Effector memory CD8-positive, alpha-beta T cell (primary cell): ENCODE measurements around the gene CAPSL.

Source experiments
- ATAC-seq: fragments of 150-1000 bp; cut with Tn5 transposase; replicated peaks from 2 replicates; pipeline ENCODE4 v1.10.0; 2021; ENCODE audit warnings: mild to moderate bottlenecking, moderate library complexity
- DNase-seq, 3 experiments: peaks; one replicate each; pipeline ENCODE4 v3.0.0; 2021
- H3K27ac Mint-ChIP-seq, 2 donors: one replicate each; pipeline ENCODE4 v1.8.0; 2022; ENCODE audit warnings: mild to moderate bottlenecking in 2 of 2, mixed read lengths in 2 of 2, moderate library complexity in 2 of 2
- H3K27me3 Mint-ChIP-seq, 2 donors: one replicate each; pipeline ENCODE4 v1.8.0; 2022; ENCODE audit warnings: mixed read lengths in 2 of 2
- H3K36me3 Mint-ChIP-seq: one replicate; pipeline ENCODE4 v1.8.0; 2022; ENCODE audit warnings: mild to moderate bottlenecking, moderate library complexity, mixed read lengths; ENCODE audit not compliant: insufficient read depth
- H3K4me1 Mint-ChIP-seq, 2 donors: one replicate each; pipeline ENCODE4 v1.8.0; 2022; ENCODE audit warnings: low read depth in 2 of 2, mixed read lengths in 2 of 2
- H3K4me3 Mint-ChIP-seq, 2 donors: one replicate each; pipeline ENCODE4 v1.8.0; 2022; ENCODE audit warnings: mild to moderate bottlenecking in 2 of 2, mixed read lengths in 2 of 2, moderate library complexity in 2 of 2
- H3K9me3 Mint-ChIP-seq, 2 donors: one replicate each; pipeline ENCODE4 v1.8.0; 2022; ENCODE audit warnings: mixed read lengths in 2 of 2

The CAPSL gene

GRCh38 chr5:35879649-35880048, 58.8 kb downstream of the CAPSL start:
- no peaks in the 10 kb centered on the region for H3K27me3 Mint-ChIP-seq
- H3K9me3 Mint-ChIP-seq, result peaks cover 0 to 3% of the 10 kb centered on the region in 2 donors
- DNase-seq, result no peak
- H3K27ac Mint-ChIP-seq, result no peak overlapping the region
- H3K36me3 Mint-ChIP-seq, result peaks cover 50% of the 10 kb centered on the region
- no peak overlapping the region for H3K4me3 Mint-ChIP-seq
- ATAC-seq, result peak; percentile 18
- peaks cover 43 to 47% of the 10 kb centered on the region in 2 donors for H3K4me1 Mint-ChIP-seq

DNA sequence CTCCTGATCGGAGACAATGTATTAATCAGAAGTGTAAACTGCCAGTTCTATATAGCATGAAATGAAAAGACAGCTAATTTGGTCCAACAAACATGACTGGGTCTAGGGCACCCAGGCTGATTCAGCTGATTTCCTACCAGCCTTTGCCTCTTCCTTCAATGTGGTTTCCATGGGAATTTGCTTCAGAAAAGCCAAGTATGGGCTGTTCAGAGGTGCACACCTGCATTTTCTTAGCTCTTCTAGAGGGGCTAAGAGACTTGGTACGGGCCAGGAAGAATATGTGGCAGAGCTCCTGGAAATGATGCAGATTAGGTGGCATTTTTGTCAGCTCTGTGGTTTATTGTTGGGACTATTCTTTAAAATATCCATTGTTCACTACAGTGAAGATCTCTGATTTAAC, 59.3 kb downstream of the CAPSL start:
- Mint-ChIP-seq H3K36me3 (peaks cover 55% of the 10 kb centered on the region), H3K27me3 (no peaks in the 10 kb centered on the region), H3K27ac (peak overlapping the region in 1 of 2 donors; percentile 77), H3K9me3 (peaks cover 0 to 3% of the 10 kb centered on the region in 2 donors), H3K4me3 (no peak overlapping the region), H3K4me1 (peaks cover 39 to 49% of the 10 kb centered on the region in 2 donors)
- DNase-seq (no peak), ATAC-seq (no peak)

DNA sequence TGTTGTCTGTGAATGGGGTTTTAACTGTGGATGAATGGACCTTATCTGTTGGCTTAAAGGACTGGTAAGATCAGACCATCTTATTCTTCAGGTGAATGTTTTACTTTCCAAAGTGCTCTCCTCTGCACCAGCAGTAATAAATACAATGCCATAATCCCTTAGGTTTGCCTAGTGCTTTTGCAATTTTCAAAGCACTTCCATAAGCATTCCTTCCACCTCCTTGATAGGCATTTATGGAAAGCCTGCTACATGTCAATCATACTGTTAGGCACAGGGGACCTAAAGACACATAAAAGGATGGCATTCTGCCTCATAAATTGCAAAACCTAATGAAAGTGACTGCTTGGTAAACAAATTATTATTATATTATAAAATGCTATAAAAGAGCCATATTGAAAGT, 60.3 kb downstream of the CAPSL start:
- Mint-ChIP-seq H3K4me3 (no peak overlapping the region), H3K9me3 (no peaks in the 10 kb centered on the region), H3K4me1 (peaks cover 31 to 42% of the 10 kb centered on the region in 2 donors), H3K36me3 (peaks cover 65% of the 10 kb centered on the region), H3K27me3 (no peaks in the 10 kb centered on the region), H3K27ac (peak overlapping the region; percentile 52 to 77)
- no peak for DNase-seq
- ATAC-seq, result no peak

DNA sequence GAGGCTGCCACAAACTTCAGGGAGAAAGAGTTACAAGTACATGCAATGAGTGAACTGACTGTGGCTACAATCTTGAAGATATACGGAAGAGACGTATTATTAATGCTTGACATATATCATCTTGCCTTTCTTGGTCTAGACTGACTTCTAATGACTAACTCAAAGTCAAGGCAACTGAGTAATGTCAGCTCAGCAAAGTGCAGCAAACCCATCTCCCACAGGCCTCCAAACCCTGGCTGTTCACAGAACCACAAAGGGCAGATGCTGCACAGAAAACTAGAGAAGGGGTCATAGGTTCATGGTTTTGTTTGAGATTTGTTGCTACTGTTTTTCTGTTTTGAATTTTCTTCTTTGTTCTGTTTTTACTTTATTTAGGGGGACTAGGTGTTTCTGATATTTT, 60.8 kb downstream of the CAPSL start:
- no peaks in the 10 kb centered on the region for H3K9me3 Mint-ChIP-seq
- H3K27me3 Mint-ChIP-seq, result no peaks in the 10 kb centered on the region
- ATAC-seq, result no peak
- peak overlapping the region in 1 of 2 donors; percentile 3 for H3K4me3 Mint-ChIP-seq
- DNase-seq, result no peak
- H3K36me3 Mint-ChIP-seq, result peaks cover 70% of the 10 kb centered on the region
- peaks cover 30 to 38% of the 10 kb centered on the region in 2 donors for H3K4me1 Mint-ChIP-seq
- H3K27ac Mint-ChIP-seq, result peak overlapping the region; percentile 52 to 77

DNA sequence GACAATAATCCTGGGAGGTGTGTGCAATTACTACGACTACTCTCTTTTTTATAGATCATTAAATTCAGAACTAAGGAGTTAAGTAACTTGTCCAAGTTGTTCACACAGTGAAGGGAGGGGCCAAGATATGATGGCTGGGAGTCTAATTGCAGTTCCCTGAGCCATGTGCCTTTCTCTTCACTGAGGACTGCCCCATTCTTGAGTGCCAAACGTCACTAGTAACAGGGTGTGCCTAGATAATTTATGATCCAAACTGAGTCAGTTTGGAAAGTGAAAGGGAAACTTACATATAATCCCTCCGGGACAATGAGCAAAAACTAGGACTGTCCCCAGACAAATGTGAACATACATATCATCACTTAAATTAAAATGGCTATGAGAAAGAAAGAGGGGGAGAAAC, 61.5 kb downstream of the CAPSL start:
- peaks cover 77% of the 10 kb centered on the region for H3K36me3 Mint-ChIP-seq
- peaks cover 28 to 35% of the 10 kb centered on the region in 2 donors for H3K4me1 Mint-ChIP-seq
- H3K9me3 Mint-ChIP-seq, result no peaks in the 10 kb centered on the region
- DNase-seq (no peak), ATAC-seq (no peak)
- no peaks in the 10 kb centered on the region for H3K27me3 Mint-ChIP-seq
- peak overlapping the region in 1 of 2 donors; percentile 5 for H3K4me3 Mint-ChIP-seq
- peak overlapping the region; percentile 52 to 77 for H3K27ac Mint-ChIP-seq

- Mint-ChIP-seq H3K27ac (peak overlapping the region; percentile 4 to 77), H3K27me3 (no peaks in the 10 kb centered on the region), H3K36me3 (peaks cover 82% of the 10 kb centered on the region), H3K4me3 (peak overlapping the region; percentile 1 to 5), H3K4me1 (peaks cover 32 to 40% of the 10 kb centered on the region in 2 donors), H3K9me3 (no peaks in the 10 kb centered on the region)
- DNase-seq, result no peak
- no peak for ATAC-seq
Observed at GRCh38 chr5:35876454-35876853, 62.0 kb downstream of the CAPSL start.

DNA sequence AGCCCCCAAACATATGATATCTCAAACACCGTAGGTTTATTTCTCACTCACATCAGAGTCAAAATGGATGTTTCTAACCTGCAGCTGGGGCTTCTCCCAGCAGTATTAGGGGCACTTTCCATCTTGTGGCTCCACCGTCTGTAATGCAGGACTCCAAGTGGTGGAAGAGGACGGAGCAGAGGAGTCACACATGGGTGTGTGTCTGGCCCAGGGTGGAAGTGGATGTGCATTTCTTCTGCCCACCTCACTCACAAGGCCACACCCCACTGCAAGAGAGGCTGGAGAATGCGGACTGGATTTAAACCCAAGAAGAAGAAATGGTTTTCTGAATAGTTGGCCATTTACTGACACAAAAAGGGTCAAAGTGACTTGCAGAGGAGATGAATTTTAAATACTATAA, 67.8 kb downstream of the CAPSL start:
- Mint-ChIP-seq H3K36me3 (peaks cover 98% of the 10 kb centered on the region), H3K27ac (peak overlapping the region; percentile 88 to 90), H3K9me3 (no peaks in the 10 kb centered on the region), H3K4me3 (peak overlapping the region; percentile 33 to 45), H3K27me3 (no peaks in the 10 kb centered on the region), H3K4me1 (peaks cover 43 to 50% of the 10 kb centered on the region in 2 donors)
- no peak for DNase-seq
- no peak for ATAC-seq

GRCh38 chr5:35869685-35870277, 68.6 kb downstream of the CAPSL start:
- ATAC-seq (no peak), DNase-seq (no peak)
- H3K9me3 Mint-ChIP-seq, result peaks cover 0 to 2% of the 10 kb centered on the region in 2 donors
- H3K27ac Mint-ChIP-seq, result peak overlapping the region; percentile 88 to 90
- peak overlapping the region; percentile 7 to 33 for H3K4me3 Mint-ChIP-seq
- H3K27me3 Mint-ChIP-seq, result no peaks in the 10 kb centered on the region
- H3K36me3 Mint-ChIP-seq, result peaks cover 100% of the 10 kb centered on the region
- peaks cover 45 to 49% of the 10 kb centered on the region in 2 donors for H3K4me1 Mint-ChIP-seq

- ATAC-seq (no peak), DNase-seq (no peak)
- Mint-ChIP-seq H3K36me3 (peaks cover 100% of the 10 kb centered on the region), H3K9me3 (peaks cover 0 to 2% of the 10 kb centered on the region in 2 donors), H3K4me1 (peaks cover 51 to 55% of the 10 kb centered on the region in 2 donors), H3K27ac (peak overlapping the region; percentile 88 to 90), H3K4me3 (peak overlapping the region; percentile 33 to 35), H3K27me3 (no peaks in the 10 kb centered on the region)
Observed at GRCh38 chr5:35867998-35868397, 70.4 kb downstream of the CAPSL start.

GRCh38 chr5:35863159-35863558, 75.3 kb downstream of the CAPSL start:
- no peak for DNase-seq
- ATAC-seq, result peak; percentile 18
- Mint-ChIP-seq H3K9me3 (peaks cover 0 to 2% of the 10 kb centered on the region in 2 donors), H3K27me3 (no peaks in the 10 kb centered on the region), H3K36me3 (peaks cover 100% of the 10 kb centered on the region), H3K27ac (peak overlapping the region; percentile 98 to 100), H3K4me1 (peaks cover 55 to 58% of the 10 kb centered on the region in 2 donors), H3K4me3 (peak overlapping the region; percentile 74 to 76)

GRCh38 chr5:35862126-35862525, 76.3 kb downstream of the CAPSL start:
- peaks cover 50 to 52% of the 10 kb centered on the region in 2 donors for H3K4me1 Mint-ChIP-seq

DNA sequence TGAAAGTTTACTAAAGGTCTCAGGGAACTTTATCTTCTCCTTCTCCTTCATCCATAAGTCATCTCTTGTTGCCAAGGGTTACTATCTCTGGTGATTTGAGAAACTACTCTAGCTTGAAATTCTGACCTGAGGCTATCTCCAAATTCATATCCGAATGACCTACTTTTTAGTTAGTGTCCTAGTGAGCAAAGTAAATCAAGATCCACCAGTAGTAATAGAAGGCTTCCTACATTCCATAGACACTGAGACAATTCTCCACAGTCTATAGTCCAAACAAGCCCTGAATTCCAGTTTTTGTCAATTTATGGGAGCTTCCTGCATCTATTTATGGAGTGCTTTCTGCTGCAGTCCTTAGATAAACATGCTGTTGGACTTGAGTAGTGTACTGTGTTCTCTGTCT, 76.7 kb downstream of the CAPSL start:
- DNase-seq (no peak), ATAC-seq (no peak)
- Mint-ChIP-seq H3K9me3 (peaks cover 0 to 2% of the 10 kb centered on the region in 2 donors), H3K4me3 (peak overlapping the region; percentile 74 to 76), H3K4me1 (peaks cover 49 to 50% of the 10 kb centered on the region in 2 donors), H3K27ac (peak overlapping the region; percentile 98 to 100), H3K36me3 (peaks cover 100% of the 10 kb centered on the region), H3K27me3 (no peaks in the 10 kb centered on the region)

More at GRCh38 chr5:35862126-35862525, 76.3 kb downstream of the CAPSL start:
- H3K36me3 Mint-ChIP-seq, result peaks cover 100% of the 10 kb centered on the region
- H3K4me3 Mint-ChIP-seq, result peak overlapping the region; percentile 74 to 76
- no peaks in the 10 kb centered on the region for H3K27me3 Mint-ChIP-seq
- ATAC-seq (no peak), DNase-seq (no peak)
- peak overlapping the region; percentile 98 to 100 for H3K27ac Mint-ChIP-seq
- peaks cover 0 to 2% of the 10 kb centered on the region in 2 donors for H3K9me3 Mint-ChIP-seq

DNA sequence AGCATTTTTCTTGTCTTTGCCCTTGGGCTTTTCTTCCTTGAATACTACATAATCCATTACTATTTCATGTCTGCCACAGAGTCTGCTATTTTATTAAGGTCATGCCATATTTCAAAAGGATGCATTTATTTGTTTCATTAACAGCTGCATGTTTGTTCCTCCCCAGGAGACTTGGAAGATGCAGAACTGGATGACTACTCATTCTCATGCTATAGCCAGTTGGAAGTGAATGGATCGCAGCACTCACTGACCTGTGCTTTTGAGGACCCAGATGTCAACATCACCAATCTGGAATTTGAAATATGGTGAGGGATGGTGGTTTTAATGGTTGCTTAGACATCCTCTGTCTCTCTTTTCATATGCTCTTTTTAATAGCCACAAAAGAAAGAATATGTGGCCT, 77.7 kb downstream of the CAPSL start:
- Mint-ChIP-seq H3K9me3 (peaks cover 0 to 2% of the 10 kb centered on the region in 2 donors), H3K27me3 (no peaks in the 10 kb centered on the region), H3K4me3 (peak overlapping the region; percentile 74 to 76), H3K4me1 (peaks cover 44 to 48% of the 10 kb centered on the region in 2 donors), H3K27ac (peak overlapping the region; percentile 98 to 100), H3K36me3 (peaks cover 96% of the 10 kb centered on the region)
- ATAC-seq, result no peak
- no peak for DNase-seq

GRCh38 chr5:35859101-35859661, 79.2 kb downstream of the CAPSL start:
- Mint-ChIP-seq H3K27ac (peak overlapping the region; percentile 98 to 100), H3K36me3 (peaks cover 93% of the 10 kb centered on the region), H3K4me3 (peak overlapping the region; percentile 74 to 76), H3K27me3 (no peaks in the 10 kb centered on the region), H3K4me1 (peaks cover 44 to 57% of the 10 kb centered on the region in 2 donors), H3K9me3 (no peaks in the 10 kb centered on the region)
- DNase-seq (peak; percentile 26 to 44 (median 36)), ATAC-seq (peak; percentile 25)
